IPS DF 4.7 (cell line): ENCODE results near the gene MFSD6L.
"Not testable (repeated sequence)": the region's sequence is repeated elsewhere in the genome, so short reads cannot be mapped to it uniquely, and the experiment has no call there.

ENCODE experiments used
- DNase-seq: peaks from one replicate; pipeline ENCODE4 v3.0.0-alpha.2; 2013; ENCODE audit warnings: low spot score; ENCODE audit errors: extremely low read depth

MFSD6L gene

DNA sequence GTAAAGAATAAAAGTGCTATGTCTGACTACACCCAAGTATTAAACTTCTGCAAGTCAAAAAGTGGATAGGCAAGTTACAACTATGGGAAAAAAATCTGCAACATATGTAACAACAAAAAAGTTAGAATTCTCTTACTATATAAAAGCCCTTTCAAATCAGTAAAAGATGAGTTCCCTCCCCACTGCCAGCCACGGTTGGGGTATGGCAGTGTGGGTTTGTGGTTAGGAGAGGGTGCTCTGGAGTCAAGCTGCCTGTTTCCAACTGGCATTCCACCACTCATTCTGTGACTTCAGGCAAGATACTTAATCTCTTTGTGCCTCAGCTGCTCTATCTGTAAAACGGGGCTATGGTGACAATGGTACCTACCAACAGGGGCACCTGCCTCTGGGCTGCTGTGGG, 26.6 kb upstream of the MFSD6L start:
- DNase-seq: no peak

DNA sequence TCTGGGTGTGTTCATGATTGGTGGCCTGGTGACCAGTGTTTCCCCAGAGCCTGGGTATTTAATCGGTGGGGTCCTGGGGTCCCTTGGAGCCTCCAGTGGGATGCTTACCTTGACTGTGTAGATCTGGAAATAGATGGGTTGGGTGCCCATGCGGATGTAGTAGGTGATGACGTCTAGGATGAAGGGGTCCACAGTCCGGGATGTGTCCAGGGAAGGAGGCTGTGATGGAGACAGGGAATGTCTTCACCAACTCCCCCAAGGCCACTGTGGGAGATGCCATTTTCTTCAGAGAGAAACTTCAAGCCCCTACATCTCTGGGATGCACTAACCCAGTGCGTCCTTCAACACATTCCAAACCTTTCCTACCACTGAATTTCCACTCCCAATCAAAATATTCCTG, 24.1 kb upstream of the MFSD6L start:
- no peak for DNase-seq

DNA sequence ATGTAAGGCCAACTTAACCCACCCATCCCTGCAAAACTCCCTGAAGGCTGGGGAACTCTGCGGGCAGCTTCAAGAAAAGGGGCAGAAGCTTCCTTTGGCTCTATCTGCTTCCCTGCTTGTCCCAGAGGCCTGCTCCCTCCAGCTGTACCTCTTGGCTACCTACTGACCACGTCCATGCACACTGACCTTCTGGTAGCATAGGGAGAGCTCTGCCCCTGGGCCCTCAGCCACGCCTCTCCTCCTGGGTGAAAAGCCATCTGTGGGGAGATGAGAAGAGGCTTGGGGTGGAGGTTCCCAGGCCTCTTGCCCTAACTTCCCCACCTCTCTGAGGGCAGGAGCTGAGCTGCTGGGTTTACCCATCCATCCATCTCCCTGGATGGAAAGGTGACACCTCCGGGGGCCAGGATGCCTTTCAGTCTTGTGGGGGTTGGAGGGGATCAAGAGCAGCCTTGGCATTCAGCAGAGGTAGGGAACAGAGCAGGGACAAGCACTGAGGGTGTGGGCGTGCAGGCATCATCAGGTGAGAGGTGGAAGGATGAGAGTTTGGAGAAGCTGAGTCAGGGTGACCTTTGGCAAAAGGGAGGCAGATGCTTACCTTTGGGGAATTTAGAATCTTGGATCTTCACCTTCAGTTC, 23.4 kb upstream of the MFSD6L start:
- DNase-seq: no peak

DNA sequence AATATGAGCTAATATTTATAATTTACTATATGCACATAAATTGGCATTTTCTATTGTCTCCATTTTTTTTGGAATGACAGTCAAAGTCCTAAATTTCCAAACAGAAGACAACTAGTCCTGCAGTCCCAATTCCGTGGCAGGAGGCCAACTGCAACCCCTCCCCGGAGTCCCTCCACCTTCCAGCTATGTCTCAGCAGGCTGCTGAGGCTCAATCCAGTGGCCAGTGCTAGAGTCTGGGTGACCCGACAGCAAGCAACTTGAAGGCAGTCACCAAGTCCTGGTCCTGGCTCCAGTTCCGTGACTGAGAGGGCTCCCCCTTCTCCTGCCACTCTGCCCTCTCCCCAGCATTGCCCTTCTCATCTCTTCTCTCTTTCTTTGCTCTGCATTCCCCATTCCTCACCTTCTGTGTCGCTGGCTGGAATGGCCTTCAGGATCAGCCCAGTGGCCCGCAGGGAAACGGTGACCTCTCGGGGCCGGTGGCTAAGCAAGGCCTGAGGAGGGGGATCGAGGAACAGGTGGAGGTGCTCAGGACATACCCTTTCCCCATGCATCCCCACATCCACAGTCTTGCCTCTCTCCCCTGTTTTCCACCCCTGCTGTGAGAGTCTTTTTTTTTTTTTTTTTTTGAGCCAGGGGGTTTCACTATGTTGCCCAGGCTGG, 22.4 kb upstream of the MFSD6L start:
- DNase-seq: no peak

DNA sequence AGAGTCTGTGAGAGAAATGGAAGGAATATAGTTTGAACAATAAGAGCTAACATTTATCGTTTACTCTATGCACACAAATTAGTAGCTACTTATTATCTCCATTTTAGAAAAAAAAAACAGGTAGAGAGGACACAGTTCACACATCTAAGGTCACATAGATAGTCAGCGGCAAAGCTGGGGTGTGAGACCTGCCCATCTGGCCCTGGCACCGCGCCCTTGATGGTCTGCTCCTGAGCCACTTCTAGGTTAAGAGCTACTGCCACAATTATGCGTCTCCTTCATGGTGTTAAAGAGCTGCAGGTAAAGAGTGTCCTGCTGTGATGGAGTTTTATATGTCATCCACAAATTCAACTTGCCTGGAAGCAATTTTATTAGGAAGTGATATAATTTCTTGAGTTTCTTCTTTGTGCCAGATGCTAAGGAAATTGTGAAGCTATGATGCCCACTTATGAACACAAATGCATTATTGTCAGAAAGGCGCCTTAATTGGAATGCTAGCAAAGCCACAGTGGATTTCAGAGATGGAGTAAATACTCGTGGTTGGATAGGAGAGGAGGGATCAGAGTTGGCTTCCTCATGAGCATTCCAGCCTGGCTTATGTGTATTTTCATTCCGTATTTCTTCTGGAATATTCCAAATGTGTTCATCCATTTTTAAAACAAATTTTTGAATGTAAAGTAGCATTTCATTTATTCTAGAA, 21.3 kb upstream of the MFSD6L start:
- DNase-seq: no peak

DNA sequence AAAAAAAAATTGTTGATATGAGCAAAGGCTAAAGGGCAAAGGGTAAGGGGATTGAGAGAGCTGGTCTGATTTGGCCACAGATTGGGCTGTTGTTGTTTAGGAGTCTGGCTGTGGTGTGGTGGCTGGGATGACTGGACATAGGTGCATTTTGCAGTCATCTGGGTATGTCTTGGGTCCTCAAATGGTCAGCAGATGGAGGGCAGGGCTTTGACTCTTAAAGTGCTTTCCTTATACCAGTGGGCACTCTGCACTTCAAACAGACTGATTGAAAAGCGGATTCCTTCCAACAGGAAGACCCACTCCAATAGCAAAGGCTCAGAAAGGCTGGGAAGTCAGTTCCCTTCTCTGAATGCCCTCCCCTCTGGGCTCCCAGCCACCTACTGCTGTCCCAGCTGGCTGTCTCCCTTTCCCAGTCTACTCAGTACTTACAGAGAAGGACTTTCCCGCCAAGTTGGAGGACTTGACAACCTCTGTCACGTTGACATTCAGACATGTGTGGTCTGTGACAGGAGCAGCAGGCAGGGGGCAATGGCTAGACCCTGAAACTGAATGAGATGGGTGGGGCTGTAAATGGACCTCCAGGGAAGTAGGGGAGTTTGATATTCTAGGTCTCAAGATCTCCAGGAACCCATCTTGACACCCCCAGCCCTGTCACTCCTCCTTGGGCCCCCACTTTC, 19.6 kb upstream of the MFSD6L start:
- DNase-seq: no peak

DNA sequence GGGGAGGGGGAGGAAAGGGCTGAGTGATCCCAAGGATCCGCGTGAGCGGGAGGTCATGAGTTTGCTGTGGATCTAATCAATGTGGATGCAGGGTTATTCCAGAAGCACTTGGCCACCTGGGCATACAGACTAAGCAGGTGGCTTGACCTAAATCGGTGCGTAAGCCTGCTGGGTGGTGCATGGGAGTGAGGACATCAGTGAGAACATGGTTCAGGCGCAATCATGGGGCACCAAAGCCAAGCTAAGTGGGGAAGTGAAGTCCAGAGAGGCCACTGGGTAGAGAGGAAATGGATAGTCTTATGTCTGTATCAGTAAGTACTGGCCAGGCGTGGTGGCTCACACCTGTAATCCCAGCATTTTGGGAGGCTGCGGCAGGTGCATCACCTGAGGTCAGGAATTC, 18.9 kb upstream of the MFSD6L start:
- no peak for DNase-seq

DNA sequence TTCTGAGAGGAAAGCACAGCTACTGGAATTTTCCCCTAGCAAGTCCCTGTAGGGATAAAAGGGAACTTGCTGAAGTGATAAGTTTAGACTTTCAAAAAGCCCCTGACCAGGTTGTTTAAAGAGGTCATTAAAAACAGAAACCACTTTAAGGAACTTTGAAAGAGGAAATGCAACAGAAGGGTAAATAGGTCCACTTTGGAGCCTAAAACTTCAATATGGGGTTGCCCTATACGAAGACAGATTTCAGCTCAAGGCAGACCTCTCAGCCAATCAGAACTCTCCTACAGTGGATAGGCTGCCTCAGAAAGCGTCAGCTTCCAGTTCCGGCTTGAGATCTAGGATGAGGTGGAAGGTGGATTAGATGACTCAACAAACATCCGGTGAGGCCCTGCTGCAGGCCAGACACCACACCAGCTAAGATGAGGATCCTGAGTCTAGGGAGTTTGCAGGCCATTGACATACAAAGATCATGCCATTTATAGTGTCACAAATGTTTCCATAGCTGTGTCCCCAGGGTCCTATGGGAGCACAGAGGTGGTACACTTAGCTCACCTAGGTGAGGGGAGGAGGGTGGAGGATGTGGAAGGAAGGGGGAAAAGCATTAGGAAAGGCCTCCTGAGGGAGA, 7.9 kb upstream of the MFSD6L start:
- DNase-seq: no peak

DNA sequence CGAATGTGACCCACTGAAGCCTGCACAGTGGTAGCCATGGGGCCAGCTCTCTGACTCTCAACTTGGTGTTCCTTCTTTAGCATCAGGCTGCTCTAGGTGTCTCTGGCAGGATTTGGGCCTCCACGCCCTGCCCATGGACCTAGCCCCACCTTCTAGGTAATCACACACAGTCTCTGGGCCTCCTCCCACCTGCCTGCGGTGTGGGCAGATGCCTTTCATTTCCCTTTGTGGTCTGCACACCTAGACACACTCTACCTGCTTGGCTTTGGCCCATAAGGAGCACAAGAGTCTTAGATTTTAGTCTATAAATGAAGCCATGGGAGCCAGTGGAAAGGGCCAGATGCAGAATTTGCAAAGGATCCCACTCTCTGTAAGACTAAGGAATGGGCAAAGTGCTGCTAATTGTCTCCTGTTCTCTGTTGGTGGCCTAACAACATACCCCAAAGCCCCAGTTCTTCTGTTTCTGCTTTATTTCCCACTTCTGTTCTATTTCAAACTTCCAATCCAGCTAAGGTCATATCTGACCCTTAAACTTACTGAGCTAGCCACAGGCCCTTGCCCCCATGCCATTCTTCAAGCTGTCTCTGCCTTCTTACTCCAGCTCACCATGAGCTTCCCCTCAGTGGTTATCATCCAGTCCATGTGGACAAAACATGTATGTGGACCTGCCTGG, 7.2 kb upstream of the MFSD6L start:
- DNase-seq: no peak

DNA sequence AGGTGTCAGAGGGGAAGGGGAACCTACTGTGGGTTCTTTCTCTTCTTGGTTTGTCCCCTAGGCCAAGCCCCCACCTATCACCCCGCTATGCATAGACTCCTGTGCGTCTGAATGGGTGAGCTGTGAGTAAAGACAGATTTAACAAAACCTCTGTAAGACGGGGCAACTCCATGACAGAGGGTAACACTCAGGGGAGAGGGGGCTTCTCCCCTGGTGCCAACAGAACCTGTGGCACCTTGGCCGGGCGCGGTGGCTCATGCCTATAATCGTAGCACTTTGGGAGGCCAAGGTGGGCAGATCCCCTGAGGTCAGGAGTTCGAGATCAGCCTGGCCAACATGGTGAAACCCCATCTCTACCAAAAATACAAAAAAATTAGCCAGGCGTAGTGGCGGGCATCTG, 6.2 kb upstream of the MFSD6L start:
- DNase-seq: not testable (repeated sequence)

DNA sequence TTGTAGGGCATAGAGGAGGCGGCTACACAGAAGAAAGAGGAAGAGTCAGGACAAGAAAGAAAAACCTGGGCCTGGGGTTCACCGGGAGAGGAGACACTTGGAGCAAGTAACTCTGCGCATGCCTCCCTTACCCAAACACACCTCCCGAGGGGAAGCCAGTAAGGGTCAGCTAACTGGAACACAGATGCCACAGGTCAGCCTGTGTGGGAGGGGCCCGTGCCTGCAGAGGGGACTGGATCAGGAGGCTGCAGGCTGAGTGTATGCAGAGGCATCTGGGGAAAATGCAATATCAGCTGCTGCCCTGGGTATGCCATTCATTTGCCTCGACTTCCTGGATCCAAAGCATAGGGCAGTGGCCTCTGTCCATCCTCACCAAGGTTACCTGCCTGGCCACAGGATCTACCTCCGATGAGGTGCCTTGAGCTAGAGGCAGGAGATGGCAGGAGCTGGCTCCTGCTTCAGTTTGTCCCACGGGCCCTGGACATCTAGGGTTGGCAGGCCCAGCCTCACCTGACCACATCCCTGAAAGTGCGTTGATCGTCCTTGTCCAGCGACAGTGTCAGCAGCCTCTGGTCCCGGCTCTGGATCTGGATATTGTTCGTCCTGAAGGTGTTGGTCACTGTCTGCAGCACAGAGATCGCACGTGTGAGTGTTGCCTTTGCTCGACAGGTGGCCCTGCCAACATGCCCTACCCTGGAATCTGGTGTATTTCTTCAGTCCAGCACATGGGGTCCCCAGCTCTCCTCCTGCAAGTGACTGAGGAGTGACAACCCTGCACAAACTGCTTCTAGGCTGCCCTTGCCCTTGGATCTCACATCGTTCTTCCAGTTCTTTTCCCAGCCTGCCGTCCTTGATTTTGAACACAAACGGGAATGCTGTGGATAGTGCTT, 4.6 kb upstream of the MFSD6L start:
- DNase-seq: no peak

DNA sequence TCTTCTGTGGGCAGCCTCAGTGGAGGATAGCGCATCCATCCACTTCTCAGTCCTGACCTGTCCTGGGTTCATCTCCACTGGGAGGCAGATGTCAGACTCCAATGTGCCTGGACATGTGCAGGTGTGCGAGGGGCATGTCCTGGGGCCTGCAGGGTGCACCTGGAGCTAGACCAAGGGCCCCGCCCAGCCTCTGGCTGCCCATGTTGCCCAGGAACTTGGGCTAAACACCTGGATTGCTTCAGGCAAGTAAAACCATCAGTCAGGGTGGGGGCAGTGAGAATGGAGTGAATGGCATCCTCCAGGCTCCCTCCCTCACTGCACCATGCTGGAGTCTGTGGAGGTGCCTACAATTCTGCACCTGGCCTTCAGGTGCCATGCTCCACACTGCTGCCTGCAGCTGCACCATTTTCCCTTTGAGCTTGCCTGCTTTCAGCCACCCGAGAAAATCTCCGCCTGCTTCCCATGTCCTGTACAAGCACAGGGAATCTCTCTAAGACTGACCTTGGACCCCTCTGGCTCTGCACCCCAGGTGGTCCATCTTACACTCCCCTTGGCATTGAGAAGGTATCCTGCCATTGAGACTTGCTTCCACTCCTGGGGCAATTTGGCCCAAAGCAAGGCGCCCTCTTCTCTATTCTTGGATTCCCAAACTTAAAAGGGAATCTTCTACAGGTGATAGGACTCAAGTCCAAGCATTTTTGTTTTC, 2.1 kb upstream of the MFSD6L start:
- DNase-seq: no peak

DNA sequence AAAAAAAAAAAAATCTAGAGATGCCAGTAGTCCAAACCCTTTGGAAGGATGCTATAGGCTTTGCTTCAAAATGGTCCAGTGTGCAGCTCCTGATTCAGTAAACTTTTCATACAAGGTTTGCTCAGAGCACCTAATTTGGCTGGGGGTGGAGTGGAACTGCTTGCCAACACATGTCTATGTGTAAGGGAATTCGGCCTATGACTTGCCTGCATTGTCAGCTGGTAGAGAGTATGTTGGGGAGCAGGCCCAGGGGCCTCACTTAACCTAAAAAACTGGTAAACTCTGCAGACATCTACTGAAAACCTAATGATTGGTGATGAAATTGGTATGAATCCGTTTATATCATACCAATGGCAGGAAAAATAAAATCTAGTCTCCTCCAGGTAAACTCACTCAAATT, 1.5 kb upstream of the MFSD6L start:
- no peak for DNase-seq

DNA sequence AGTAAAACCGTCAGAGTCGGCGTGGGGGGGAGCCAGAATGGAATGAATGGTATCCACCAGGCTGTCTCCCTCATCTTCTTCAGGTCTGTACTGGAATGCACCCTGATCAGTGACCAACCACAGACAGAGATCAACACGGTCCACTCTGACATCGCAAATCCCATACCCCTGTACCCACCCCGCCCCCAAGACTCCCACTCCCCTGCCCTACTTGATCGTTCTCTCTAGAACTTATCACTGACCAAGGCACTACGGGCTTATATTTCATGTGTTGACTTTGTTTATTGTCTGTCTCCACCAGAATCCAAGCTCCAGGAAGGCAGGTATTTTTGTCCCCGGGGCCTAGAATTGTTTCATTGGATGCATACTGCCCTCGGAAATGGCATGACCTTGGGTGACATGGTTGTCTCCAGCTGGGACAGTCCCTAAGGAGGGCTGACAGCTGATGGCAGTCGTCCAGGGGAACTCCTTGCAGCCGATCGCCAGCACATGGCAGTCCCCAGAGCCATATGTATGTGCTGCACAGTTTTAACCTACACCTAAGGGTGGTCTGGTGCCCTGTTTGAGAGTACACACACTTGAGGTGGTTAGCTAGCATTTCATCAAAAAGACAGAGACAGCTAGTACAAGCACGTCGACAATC, 526 bp upstream of the MFSD6L start:
- DNase-seq: no peak

DNA sequence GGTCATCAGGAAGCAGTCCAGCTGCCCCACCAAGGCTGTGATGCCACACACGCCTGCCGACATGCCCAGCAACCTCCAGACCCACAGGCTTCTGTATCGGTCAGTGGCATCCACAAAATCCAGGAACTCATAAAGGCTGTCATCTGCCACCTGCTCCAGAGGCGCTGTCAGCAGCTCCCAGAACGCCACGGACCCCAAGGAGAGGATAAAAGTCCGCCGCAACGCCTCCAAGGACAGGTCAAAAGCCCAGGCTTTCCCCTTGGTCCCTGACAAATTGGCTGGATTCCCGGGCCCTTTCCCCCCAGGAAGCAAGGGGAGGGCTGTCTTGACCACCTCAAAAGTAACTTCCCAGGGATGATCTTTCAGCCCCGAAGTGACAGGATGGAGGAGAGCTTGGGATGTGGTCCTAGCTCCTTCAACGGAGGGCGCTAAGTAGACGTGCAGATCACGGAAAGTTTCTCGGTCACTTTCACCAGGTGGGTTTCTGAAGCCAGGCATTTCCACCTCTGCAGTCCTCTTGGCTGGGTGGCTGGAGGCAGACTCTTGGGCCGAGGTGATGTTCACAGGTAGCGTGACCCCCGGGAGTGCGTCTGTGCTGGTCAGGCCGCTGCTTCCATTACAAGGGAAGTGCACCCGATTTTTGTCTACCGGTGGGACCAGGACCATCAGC, 854 bp downstream of the MFSD6L start:
- DNase-seq: no peak

DNA sequence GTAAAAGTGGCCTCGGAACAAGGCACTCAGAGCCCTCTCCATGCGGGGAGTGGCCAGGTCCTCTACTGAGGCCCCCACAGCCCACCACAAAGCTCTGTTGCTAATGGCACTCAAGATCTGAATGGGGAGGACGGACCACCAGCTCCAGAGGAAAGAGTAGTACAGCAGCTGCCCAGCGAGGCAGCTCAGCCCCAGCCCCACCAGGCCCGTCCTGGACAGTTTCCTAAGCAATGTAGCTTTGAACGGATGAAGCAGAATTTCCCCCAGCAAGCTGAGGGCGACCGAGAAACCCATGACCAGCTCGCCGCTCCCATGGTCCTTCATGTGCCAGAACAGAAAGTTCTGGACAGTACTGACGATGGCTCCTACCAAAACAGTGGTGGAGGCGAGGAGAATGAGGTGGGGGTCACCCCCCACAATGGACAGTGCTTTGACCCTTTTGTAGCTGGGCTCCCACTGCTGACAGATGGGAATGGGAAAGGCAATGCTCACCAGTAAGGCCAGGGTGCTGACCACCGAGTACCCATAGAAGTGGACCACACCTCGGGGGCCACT, 1.5 kb downstream of the MFSD6L start:
- no peak for DNase-seq

DNA sequence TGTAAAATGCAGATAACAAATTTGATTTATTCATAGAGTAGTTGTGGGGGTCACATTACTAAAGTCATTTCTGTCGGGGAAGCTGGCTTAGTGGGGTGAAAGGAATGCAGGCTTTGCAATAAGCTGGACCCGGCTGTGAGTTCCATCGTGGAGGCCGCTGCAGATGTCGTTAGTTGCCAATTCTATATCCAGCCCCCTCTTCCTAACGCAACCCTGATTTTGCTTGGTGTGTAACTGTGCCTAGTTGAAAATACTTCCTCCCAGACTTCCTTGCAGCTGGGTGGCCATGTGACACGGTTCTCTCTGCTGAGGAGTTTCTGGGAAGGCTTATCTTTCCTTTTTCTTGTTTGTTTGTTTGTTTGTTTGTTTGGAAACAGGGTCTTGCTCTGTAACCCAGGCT, 4.5 kb downstream of the MFSD6L start:
- no peak for DNase-seq

DNA sequence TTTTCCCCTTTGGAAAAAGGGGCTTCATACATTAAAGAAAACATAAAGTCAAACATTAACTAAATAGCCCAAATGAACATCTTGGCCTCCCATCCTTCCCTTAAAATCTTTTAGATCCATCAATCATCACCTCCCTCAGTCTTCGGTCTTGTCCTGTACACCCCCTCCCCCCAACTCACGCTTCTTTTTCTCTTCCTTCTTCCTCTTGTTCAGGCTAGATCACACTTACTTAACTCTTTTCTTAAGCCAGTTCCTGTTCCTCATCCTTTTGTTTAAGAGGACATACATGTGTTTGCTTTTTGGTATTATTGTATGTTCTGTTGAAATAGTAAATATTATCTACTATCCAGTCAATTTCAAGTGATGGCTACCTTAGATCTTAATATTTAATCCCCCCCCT, 5.5 kb downstream of the MFSD6L start:
- DNase-seq: no peak
